PC-3 (cell line): Measurements from ENCODE around the gene NBR1. TPM values are rescaled to one million over a fixed set of nuclear protein-coding genes. Genes with fewer than 3 reads are reported as not detected.

ENCODE experiments used
- ATAC-seq: fragments of 200-7000 bp; cut with Tn5 transposase; 2 replicates; pipeline ENCODE4 v1.9.1; 2020; ENCODE audit warnings: mild to moderate bottlenecking, moderate library complexity
- BruUV-seq: library from RNA; stranded (reverse); fragments of 400-500 nt; replicated peaks from 2 replicates; lab custom pipeline; 2021; lab: Mats Ljungman, UMichigan
- CTCF ChIA-PET: fragments of 300-600 bp; sonication (Branson Sonifier 250); formaldehyde crosslinking; loops from one replicate; lab custom pipeline; 2022; ENCODE audit warnings: antibody characterized with exemption; lab: Charles Lee
- POLR2A ChIA-PET: fragments of 300-600 bp; sonication (Branson Sonifier 250); formaldehyde crosslinking; loops from one replicate; lab custom pipeline; 2022; ENCODE audit warnings: antibody characterized with exemption; ENCODE audit not compliant: unreplicated experiment; lab: Charles Lee
- DNase-seq: peaks from one replicate; pipeline ENCODE4 v3.0.0-alpha.2; 2015
- H2AFZ ChIP-seq: fragments of 300-600 bp; sonication (generic); 2 replicates; pipeline ENCODE4 v1.6.0; 2016; ENCODE audit warnings: antibody characterized with exemption, low read length
- H3F3A ChIP-seq: fragments of 300-600 bp; sonication (generic); one replicate; pipeline ENCODE4 v1.6.0; 2017; ENCODE audit warnings: antibody characterized with exemption, low read length, control low read depth, mild to moderate bottlenecking; ENCODE audit not compliant: unreplicated experiment
- H3K27ac ChIP-seq: fragments of 300-600 bp; sonication (generic); 2 replicates; pipeline ENCODE4 v1.5.1; 2016; ENCODE audit warnings: mild to moderate bottlenecking, low read length
- H3K27me3 ChIP-seq: fragments of 300-600 bp; sonication (generic); 2 replicates; pipeline ENCODE4 v1.6.1; 2016; ENCODE audit warnings: low read length, mixed read lengths
- H3K36me3 ChIP-seq: fragments of 300-600 bp; sonication (generic); 2 replicates; pipeline ENCODE4 v1.6.1; 2016; ENCODE audit warnings: low read depth, mixed run types, low read length, mixed read lengths
- H3K4me1 ChIP-seq: fragments of 300-600 bp; sonication (generic); 2 replicates; pipeline ENCODE4 v1.5.1; 2016; ENCODE audit warnings: low read length; ENCODE audit not compliant: insufficient read depth
- H3K4me2 ChIP-seq: fragments of 300-600 bp; sonication (generic); 2 replicates; pipeline ENCODE4 v1.6.0; 2016; ENCODE audit warnings: low read length
- H3K4me3 ChIP-seq: fragments of 300-600 bp; sonication (generic); 2 replicates; pipeline ENCODE4 v1.5.1; 2016; ENCODE audit warnings: mild to moderate bottlenecking, low read length, mixed read lengths
- H3K79me2 ChIP-seq: fragments of 300-600 bp; sonication (generic); 2 replicates; pipeline ENCODE4 v1.6.1; 2017; ENCODE audit warnings: low read length, mixed read lengths
- H3K9ac ChIP-seq: fragments of 300-600 bp; sonication (generic); 2 replicates; pipeline ENCODE4 v1.6.0; 2016; ENCODE audit warnings: mild to moderate bottlenecking, low read length
- H3K9me2 ChIP-seq: fragments of 300-600 bp; sonication (generic); replicated peaks from 2 replicates; pipeline ENCODE4 v1.6.1; 2016; ENCODE audit warnings: mixed run types, low read length, mixed read lengths
- H3K9me3 ChIP-seq: fragments of 300-600 bp; sonication (generic); 2 replicates; pipeline ENCODE4 v1.6.1; 2016; ENCODE audit warnings: low read length, mixed read lengths
- H4K20me1 ChIP-seq: fragments of 300-600 bp; sonication (generic); 2 replicates; pipeline ENCODE4 v1.6.1; 2016; ENCODE audit warnings: low read length, mixed read lengths
- EZH2 ChIP-seq: fragments of 300-600 bp; sonication (generic); IDR thresholded peaks from one replicate; pipeline ENCODE4 v1.6.1; 2017; ENCODE audit warnings: antibody characterized with exemption, mild to moderate bottlenecking, low read length; ENCODE audit not compliant: unreplicated experiment
- EZH2phosphoT487 ChIP-seq: fragments of 300-600 bp; sonication (generic); IDR thresholded peaks from 2 replicates; pipeline ENCODE4 v1.6.1; 2018; ENCODE audit warnings: mild to moderate bottlenecking, antibody characterized with exemption, low read length, borderline replicate concordance
- intact Hi-C: fragments of 100-400 bp; cut with micrococcal nuclease; formaldehyde crosslinking; loops from 2 replicates; pipeline ENCODE4 v1.9.0; 2023
- total RNA-seq: library from RNA; depleted of rRNA; stranded (reverse); fragments of >200 nt; gene quantifications from 2 replicates; pipeline ENCODE4 v1.2.3, GENCODE V29; 2014
- TF ChIP-seq, protein P1 (sequence below): fragments of 300-600 bp; sonication (generic); conservative IDR thresholded peaks from 2 replicates; pipeline ENCODE4 v1.5.1; 2017; ENCODE audit warnings: antibody characterized with exemption, low read depth, mild to moderate bottlenecking, low read length

The NBR1 gene
- total RNA-seq, 1 experiment from 2014 or later: 30.0 TPM

DNA sequence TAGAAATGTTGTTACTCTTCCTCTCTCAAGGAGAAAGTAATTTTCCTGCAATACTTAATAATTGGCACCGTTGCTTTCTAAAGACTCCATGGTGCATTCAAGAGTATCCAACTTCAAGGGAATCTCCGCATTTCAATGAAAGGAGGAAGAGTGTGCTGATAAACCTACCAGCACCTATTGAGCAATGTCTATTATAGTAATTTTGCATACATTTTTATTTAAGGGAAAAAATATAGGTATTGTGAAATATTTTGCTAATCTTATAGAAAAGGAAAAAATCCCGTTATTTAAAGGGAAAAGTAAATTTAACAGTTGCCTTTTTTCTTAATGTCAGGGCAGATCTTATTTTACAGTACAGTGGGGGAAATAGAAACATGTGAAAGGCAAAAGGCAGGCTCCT, 39.6 kb downstream of the NBR1 start:
- BruUV-seq: no TSS peak
- no peaks in the 10 kb centered on the region for H3K27me3 ChIP-seq
- CTCF ChIA-PET: no interaction called here
- no peak overlapping the region for H3K9ac ChIP-seq
- no peaks in the 10 kb centered on the region for H3F3A ChIP-seq
- ATAC-seq (no peak), DNase-seq (no peak)
- no peaks in the 10 kb centered on the region for H3K4me1 ChIP-seq
- no peak overlapping the region for H3K27ac ChIP-seq
- H3K9me2 ChIP-seq: no peaks in the 10 kb centered on the region
- intact Hi-C loops: no loop called here
- H3K4me3 ChIP-seq: no peak overlapping the region
- no peaks in the 10 kb centered on the region for H3K9me3 ChIP-seq
- H3K79me2 ChIP-seq: no peaks in the 10 kb centered on the region
- no peaks in the 10 kb centered on the region for H3K36me3 ChIP-seq
- no peak overlapping the region for H3K4me2 ChIP-seq
- H2AFZ ChIP-seq: no peak overlapping the region
- H4K20me1 ChIP-seq: no peaks in the 10 kb centered on the region
- POLR2A ChIA-PET: no interaction called here
- TF ChIP-seq EZH2 (no peak), EZH2phosphoT487 (no peak)
- TF ChIP-seq, protein P1, sequence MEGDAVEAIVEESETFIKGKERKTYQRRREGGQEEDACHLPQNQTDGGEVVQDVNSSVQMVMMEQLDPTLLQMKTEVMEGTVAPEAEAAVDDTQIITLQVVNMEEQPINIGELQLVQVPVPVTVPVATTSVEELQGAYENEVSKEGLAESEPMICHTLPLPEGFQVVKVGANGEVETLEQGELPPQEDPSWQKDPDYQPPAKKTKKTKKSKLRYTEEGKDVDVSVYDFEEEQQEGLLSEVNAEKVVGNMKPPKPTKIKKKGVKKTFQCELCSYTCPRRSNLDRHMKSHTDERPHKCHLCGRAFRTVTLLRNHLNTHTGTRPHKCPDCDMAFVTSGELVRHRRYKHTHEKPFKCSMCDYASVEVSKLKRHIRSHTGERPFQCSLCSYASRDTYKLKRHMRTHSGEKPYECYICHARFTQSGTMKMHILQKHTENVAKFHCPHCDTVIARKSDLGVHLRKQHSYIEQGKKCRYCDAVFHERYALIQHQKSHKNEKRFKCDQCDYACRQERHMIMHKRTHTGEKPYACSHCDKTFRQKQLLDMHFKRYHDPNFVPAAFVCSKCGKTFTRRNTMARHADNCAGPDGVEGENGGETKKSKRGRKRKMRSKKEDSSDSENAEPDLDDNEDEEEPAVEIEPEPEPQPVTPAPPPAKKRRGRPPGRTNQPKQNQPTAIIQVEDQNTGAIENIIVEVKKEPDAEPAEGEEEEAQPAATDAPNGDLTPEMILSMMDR: no peak

DNA sequence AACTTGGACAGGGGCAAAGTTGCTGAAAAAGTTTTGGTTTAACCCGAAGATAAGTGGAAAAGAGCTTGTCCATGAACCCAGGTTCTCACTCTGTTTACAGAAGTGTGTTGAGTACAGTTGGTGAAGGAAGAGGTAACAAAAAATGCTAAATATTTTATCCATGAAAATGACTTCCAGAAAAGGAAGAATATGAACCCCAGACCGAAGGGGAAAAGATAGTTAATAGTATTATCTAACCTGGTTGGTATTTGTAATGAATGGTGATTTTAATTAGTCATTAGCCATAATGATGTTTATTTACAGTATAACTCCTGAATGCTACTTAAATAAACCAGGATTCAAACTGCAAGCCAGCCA, 40.1 kb downstream of the NBR1 start:
- no peak for TF ChIP-seq EZH2phosphoT487
- TF ChIP-seq, protein P1: no peak
- TF ChIP-seq EZH2: no peak
- no peak for ATAC-seq
- Histone ChIP-seq H3K27me3 (no peaks in the 10 kb centered on the region), H3K36me3 (no peaks in the 10 kb centered on the region), H3F3A (no peaks in the 10 kb centered on the region), H3K4me3 (no peak overlapping the region), H3K4me2 (no peak overlapping the region), H2AFZ (no peak overlapping the region), H3K9me2 (no peaks in the 10 kb centered on the region), H3K79me2 (no peaks in the 10 kb centered on the region), H4K20me1 (no peaks in the 10 kb centered on the region), H3K27ac (no peak overlapping the region), H3K4me1 (no peaks in the 10 kb centered on the region), H3K9me3 (no peaks in the 10 kb centered on the region), H3K9ac (no peak overlapping the region)
- ChIA-PET CTCF (no interaction called here), POLR2A (no interaction called here)
- intact Hi-C loops: no loop called here
- BruUV-seq: TSS peak; percentile 34
- DNase-seq: no peak

DNA sequence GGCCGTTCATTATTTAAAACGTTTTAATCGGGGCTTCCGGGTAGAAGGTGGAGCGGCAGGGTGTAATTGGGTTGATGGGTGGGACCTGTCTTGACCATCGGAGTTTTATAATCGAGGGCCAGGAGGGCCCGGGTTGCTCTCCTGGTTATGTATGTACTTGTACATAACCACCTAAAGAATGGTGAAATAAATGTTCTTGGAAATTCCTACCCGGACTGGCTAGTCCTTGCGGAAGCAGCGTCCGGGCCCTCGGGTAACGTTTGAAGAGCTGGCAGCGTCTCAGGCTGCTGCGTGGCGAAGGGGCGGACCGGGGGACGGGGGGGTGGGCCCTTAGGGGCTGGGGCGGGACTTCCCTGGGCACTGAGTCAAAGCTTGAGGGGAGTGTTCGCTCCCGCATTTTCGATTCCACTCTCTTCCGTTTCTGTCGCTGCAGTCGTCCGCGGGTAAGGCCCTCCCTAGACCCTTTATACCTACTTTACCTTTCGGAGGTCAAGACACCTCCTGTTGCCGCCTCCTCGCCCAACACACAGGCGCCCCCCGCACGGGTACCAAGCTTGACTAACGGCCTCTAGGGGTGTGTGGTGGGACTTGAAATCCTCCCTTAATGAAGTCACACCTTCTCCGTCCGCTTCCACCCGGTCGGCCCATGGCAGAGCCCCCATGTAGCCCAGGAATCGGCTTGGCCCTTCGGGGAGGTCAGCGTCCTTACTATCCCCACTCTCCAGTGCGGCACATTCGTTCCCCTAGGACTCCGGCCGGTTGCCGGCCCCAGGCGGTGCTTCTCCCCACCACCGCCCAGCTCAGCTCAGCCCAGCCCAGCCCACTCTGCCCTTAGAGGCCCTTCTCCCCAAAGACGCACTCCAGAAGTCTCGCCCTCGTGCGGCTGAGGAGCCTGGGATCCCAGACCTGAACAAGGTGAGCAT, 40.7 kb downstream of the NBR1 start, which contains the start of gene TMEM106A:
Gene TMEM106A (plus strand): TSS at position 396 of the 923 bp plus-strand sequence. CDS start 1,167 bp downstream, outside the sequence.
- CTCF ChIA-PET: no interaction called here

More for the DNA sequence above, 40.7 kb downstream of the NBR1 start, which contains the start of gene TMEM106A:
- ATAC-seq (no peak), DNase-seq (no peak)
- Histone ChIP-seq H3F3A (no peaks in the 10 kb centered on the region), H3K4me1 (no peaks in the 10 kb centered on the region), H2AFZ (no peak within 1 kb of the TSS), H3K79me2 (no peaks in the 10 kb centered on the region), H3K27me3 (no peaks in the 10 kb centered on the region), H3K9me2 (no peaks in the 10 kb centered on the region), H3K9ac (no peak within 1 kb of the TSS), H3K4me3 (no peak within 1 kb of the TSS), H4K20me1 (no peaks in the 10 kb centered on the region), H3K4me2 (no peak within 1 kb of the TSS), H3K27ac (no peak within 1 kb of the TSS), H3K9me3 (no peaks in the 10 kb centered on the region), H3K36me3 (no peaks in the 10 kb centered on the region)
- intact Hi-C loops: no loop called here
- POLR2A ChIA-PET: no interaction called here
- TF ChIP-seq, protein P1: no peak
- no peak for TF ChIP-seq EZH2phosphoT487
- TF ChIP-seq EZH2: no peak
- no TSS peak for BruUV-seq
